Activated CD4-positive, alpha-beta memory T cell treated with anti-CD3 and anti-CD28 coated beads for 36 hours (primary cell): ENCODE results near the gene DUSP7. TPM values are rescaled to one million over a fixed set of nuclear protein-coding genes. Genes with fewer than 3 reads are reported as not detected.

Experiments
- CTCF ChIA-PET: fragments of 350-600 bp; sonication (Branson Sonifier 250); formaldehyde crosslinking; loops from one replicate; lab custom pipeline; 2021; ENCODE audit warnings: antibody characterized with exemption, inconsistent platforms; lab: Charles Lee
- POLR2A ChIA-PET: fragments of 350-600 bp; sonication (Branson Sonifier 250); formaldehyde crosslinking; loops from one replicate; lab custom pipeline; 2021; ENCODE audit warnings: antibody characterized with exemption; lab: Charles Lee
- DNase-seq: peaks from one replicate; pipeline ENCODE4 v3.0.0-alpha.2; 2020
- H3K27ac Mint-ChIP-seq: one replicate; pipeline ENCODE4 v1.8.0; 2021; ENCODE audit warnings: mixed read lengths
- H3K27me3 Mint-ChIP-seq: one replicate; pipeline ENCODE4 v1.8.0; 2021; ENCODE audit warnings: mixed read lengths
- H3K36me3 Mint-ChIP-seq: one replicate; pipeline ENCODE4 v1.8.0; 2021; ENCODE audit warnings: mixed read lengths
- H3K4me1 Mint-ChIP-seq: one replicate; pipeline ENCODE4 v1.8.0; 2021; ENCODE audit warnings: low read depth, mixed read lengths
- H3K4me3 Mint-ChIP-seq: one replicate; pipeline ENCODE4 v1.8.0; 2021; ENCODE audit warnings: mild to moderate bottlenecking, mixed read lengths
- H3K9me3 Mint-ChIP-seq: one replicate; pipeline ENCODE4 v1.8.0; 2021; ENCODE audit warnings: mixed read lengths
- intact Hi-C: fragments of 100-400 bp; cut with micrococcal nuclease; formaldehyde crosslinking; loops from one replicate; pipeline ENCODE4 v1.15.1; 2023
- total RNA-seq, 2 experiments: library from RNA; stranded (reverse); gene quantifications; one replicate each; pipeline ENCODE4 v1.2.3, GENCODE V29; 2021

Gene DUSP7
- total RNA-seq, 2 experiments from 2014 or later: 14.1 to 14.5 TPM

- ChIA-PET CTCF (interaction anchor here (1.2 kb wide), 1 partner anchor 114 kb away, joined by 3 read pairs; no protein-coding TSS in a partner anchor), POLR2A (no interaction called here)
- intact Hi-C loops: no loop called here
- Mint-ChIP-seq H3K9me3 (no peaks in the 10 kb centered on the region), H3K27ac (no peak overlapping the region), H3K4me1 (peaks cover 12% of the 10 kb centered on the region), H3K27me3 (no peaks in the 10 kb centered on the region), H3K4me3 (no peak overlapping the region), H3K36me3 (no peaks in the 10 kb centered on the region)
- DNase-seq: no peak
Measured at GRCh38 chr3:52006820-52007133, 49.6 kb downstream of the DUSP7 start.

- ChIA-PET CTCF (interaction anchor here (1.0 to 6.3 kb wide), 2 partner anchors 19 to 116 kb away, joined by 3 to 101 read pairs; no protein-coding TSS in a partner anchor), POLR2A (no interaction called here)
- Mint-ChIP-seq H3K9me3 (no peaks in the 10 kb centered on the region), H3K4me1 (peaks cover 14% of the 10 kb centered on the region), H3K4me3 (no peak overlapping the region), H3K36me3 (no peaks in the 10 kb centered on the region), H3K27ac (no peak overlapping the region), H3K27me3 (no peaks in the 10 kb centered on the region)
- DNase-seq: no peak
- intact Hi-C loops: no loop called here
Measured at GRCh38 chr3:52006017-52006819, 50.2 kb downstream of the DUSP7 start.

- Mint-ChIP-seq H3K4me1 (peaks cover 14% of the 10 kb centered on the region), H3K27ac (no peak overlapping the region), H3K9me3 (no peaks in the 10 kb centered on the region), H3K4me3 (no peak overlapping the region), H3K27me3 (no peaks in the 10 kb centered on the region), H3K36me3 (no peaks in the 10 kb centered on the region)
- DNase-seq: no peak
- ChIA-PET CTCF (interaction anchor here (1.0 to 6.3 kb wide), 2 partner anchors 20 to 116 kb away, joined by 3 to 101 read pairs; no protein-coding TSS in a partner anchor), POLR2A (no interaction called here)
- intact Hi-C loops: no loop called here
Measured at GRCh38 chr3:52005571-52005986, 50.8 kb downstream of the DUSP7 start.

- no peak overlapping the region for H3K4me3 Mint-ChIP-seq
- POLR2A ChIA-PET: no interaction called here
- H3K36me3 Mint-ChIP-seq: no peaks in the 10 kb centered on the region
- H3K27ac Mint-ChIP-seq: no peak overlapping the region
- no peaks in the 10 kb centered on the region for H3K9me3 Mint-ChIP-seq
- H3K27me3 Mint-ChIP-seq: no peaks in the 10 kb centered on the region
- peaks cover 14% of the 10 kb centered on the region for H3K4me1 Mint-ChIP-seq
- DNase-seq: no peak
- intact Hi-C loops: loop anchor here (5.0 kb wide), 2 partner anchors 212 to 332 kb away; no protein-coding TSS in a partner anchor
- CTCF ChIA-PET: interaction anchor here (1.0 to 6.3 kb wide), 3 partner anchors 20 to 117 kb away, joined by 3 to 101 read pairs (median 11); no protein-coding TSS in a partner anchor
Measured at GRCh38 chr3:52004906-52005395, 51.4 kb downstream of the DUSP7 start.

GRCh38 chr3:52004163-52004787 lies 52.1 kb downstream of the DUSP7 start:
- CTCF ChIA-PET: interaction anchor here (1.4 to 6.3 kb wide), 3 partner anchors 48 to 139 kb away, joined by 11 to 101 read pairs (median 68); no protein-coding TSS in a partner anchor
- H3K9me3 Mint-ChIP-seq: no peaks in the 10 kb centered on the region
- POLR2A ChIA-PET: interaction anchor here (0.6 kb wide), 1 partner anchor 7 kb away, joined by 3 read pairs; no protein-coding TSS in a partner anchor

GRCh38 chr3:52002748-52003147 lies 53.6 kb downstream of the DUSP7 start:
- CTCF ChIA-PET: interaction anchor here (0.7 to 6.3 kb wide), 12 partner anchors 51 to 217 kb away, joined by 4 to 101 read pairs (median 10); partner anchors contain the start of gene DUSP7
- POLR2A ChIA-PET: no interaction called here
- intact Hi-C loops: loop anchor here (5.0 kb wide), 2 partner anchors 215 to 335 kb away; no protein-coding TSS in a partner anchor

More at GRCh38 chr3:52004163-52004787, 52.1 kb downstream of the DUSP7 start:
- intact Hi-C loops: loop anchor here (5.0 kb wide), 2 partner anchors 213 to 333 kb away; no protein-coding TSS in a partner anchor
- Mint-ChIP-seq H3K4me3 (no peak overlapping the region), H3K27ac (no peak overlapping the region), H3K36me3 (no peaks in the 10 kb centered on the region), H3K4me1 (peaks cover 14% of the 10 kb centered on the region), H3K27me3 (no peaks in the 10 kb centered on the region)
- no peak for DNase-seq

GRCh38 chr3:52001443-52001974 lies 54.9 kb downstream of the DUSP7 start:
- Mint-ChIP-seq H3K4me1 (peaks cover 14% of the 10 kb centered on the region), H3K27me3 (no peaks in the 10 kb centered on the region), H3K36me3 (no peaks in the 10 kb centered on the region), H3K4me3 (no peak overlapping the region), H3K27ac (no peak overlapping the region), H3K9me3 (no peaks in the 10 kb centered on the region)
- ChIA-PET POLR2A (interaction anchor here (0.8 kb wide), 1 partner anchor 19 kb away, joined by 3 read pairs; no protein-coding TSS in a partner anchor), CTCF (interaction anchor here (0.6 to 6.3 kb wide), 38 partner anchors 8 to 970 kb away, joined by 3 to 101 read pairs (median 4); partner anchors contain the start of genes ACY1, DUSP7, PARP3 and POC1A)
- peak; percentile 90 for DNase-seq
- intact Hi-C loops: loop anchor here (1.0 to 5.0 kb wide), 5 partner anchors 56 to 336 kb away; no protein-coding TSS in a partner anchor

More at GRCh38 chr3:52002748-52003147, 53.6 kb downstream of the DUSP7 start:
- DNase-seq: no peak
- Mint-ChIP-seq H3K4me1 (peaks cover 14% of the 10 kb centered on the region), H3K9me3 (no peaks in the 10 kb centered on the region), H3K27ac (no peak overlapping the region), H3K27me3 (no peaks in the 10 kb centered on the region), H3K4me3 (no peak overlapping the region), H3K36me3 (no peaks in the 10 kb centered on the region)

GRCh38 chr3:51999846-52000245 lies 56.5 kb downstream of the DUSP7 start:
- Mint-ChIP-seq H3K27me3 (no peaks in the 10 kb centered on the region), H3K4me3 (no peak overlapping the region), H3K9me3 (no peaks in the 10 kb centered on the region), H3K27ac (no peak overlapping the region), H3K36me3 (peaks cover 10% of the 10 kb centered on the region), H3K4me1 (peaks cover 5% of the 10 kb centered on the region)
- ChIA-PET POLR2A (no interaction called here), CTCF (interaction anchor here (1.6 to 6.3 kb wide), 7 partner anchors 54 to 339 kb away, joined by 7 to 101 read pairs (median 28); partner anchors contain the start of genes DUSP7, PARP3 and RRP9)
- intact Hi-C loops: loop anchor here (5.0 kb wide), 3 partner anchors 217 to 608 kb away; partner anchors contain the start of gene RBM15B
- DNase-seq: no peak

Other genes with a start within 250 kb of the DUSP7 start
- gene IQCF2, start 195.0 kb downstream of the DUSP7 start, total RNA-seq: not detected
- gene IQCF5, start 181.0 kb downstream of the DUSP7 start, total RNA-seq: not detected
- not detected for gene IQCF1, start 153.2 kb downstream of the DUSP7 start, total RNA-seq
- 10 to 100 TPM; 32.3 to 35.4 TPM for gene RRP9, start 114.7 kb downstream of the DUSP7 start, total RNA-seq
- 10 to 100 TPM; 12.1 to 13.4 TPM for gene PARP3, start 114.2 kb downstream of the DUSP7 start, total RNA-seq
- not detected for gene GPR62, start 101.2 kb downstream of the DUSP7 start, total RNA-seq
- gene PCBP4, start 89.1 kb downstream of the DUSP7 start, total RNA-seq: 10 to 100 TPM; 17.3 to 19.3 TPM
- gene ABHD14B, start 82.5 kb downstream of the DUSP7 start, total RNA-seq: 10 to 100 TPM; 71.0 to 71.4 TPM
- 1 to 10 TPM; 7.9 to 8.6 TPM for gene ABHD14A, start 81.5 kb downstream of the DUSP7 start, total RNA-seq
- 10 to 100 TPM; 53.1 to 59.2 TPM for gene ACY1, start 73.0 kb downstream of the DUSP7 start, total RNA-seq
- gene RPL29, start 60.7 kb downstream of the DUSP7 start, total RNA-seq: 1,000 to 10,000 TPM; 1,502 to 1,507 TPM
- 10 to 100 TPM; 28.5 to 30.5 TPM for gene POC1A, start 97.9 kb upstream of the DUSP7 start, total RNA-seq
- 10 to 100 TPM; 64.4 to 64.5 TPM for gene ALAS1, start 141.6 kb upstream of the DUSP7 start, total RNA-seq
- under 1 TPM; 0.59 to 0.90 TPM for gene TLR9, start 169.1 kb upstream of the DUSP7 start, total RNA-seq
- gene TWF2, start 182.6 kb upstream of the DUSP7 start, total RNA-seq: 100 to 1,000 TPM; 114 to 118 TPM
- 100 to 1,000 TPM; 111 TPM for gene PPM1M, start 189.2 kb upstream of the DUSP7 start, total RNA-seq
- 100 to 1,000 TPM; 110 to 111 TPM for gene WDR82, start 222.1 kb upstream of the DUSP7 start, total RNA-seq
- 10 to 100 TPM; 21.9 to 23.1 TPM for gene GLYCTK, start 231.3 kb upstream of the DUSP7 start, total RNA-seq